ENCODE data around the gene SOAT2.

The SOAT2 gene, protein sequence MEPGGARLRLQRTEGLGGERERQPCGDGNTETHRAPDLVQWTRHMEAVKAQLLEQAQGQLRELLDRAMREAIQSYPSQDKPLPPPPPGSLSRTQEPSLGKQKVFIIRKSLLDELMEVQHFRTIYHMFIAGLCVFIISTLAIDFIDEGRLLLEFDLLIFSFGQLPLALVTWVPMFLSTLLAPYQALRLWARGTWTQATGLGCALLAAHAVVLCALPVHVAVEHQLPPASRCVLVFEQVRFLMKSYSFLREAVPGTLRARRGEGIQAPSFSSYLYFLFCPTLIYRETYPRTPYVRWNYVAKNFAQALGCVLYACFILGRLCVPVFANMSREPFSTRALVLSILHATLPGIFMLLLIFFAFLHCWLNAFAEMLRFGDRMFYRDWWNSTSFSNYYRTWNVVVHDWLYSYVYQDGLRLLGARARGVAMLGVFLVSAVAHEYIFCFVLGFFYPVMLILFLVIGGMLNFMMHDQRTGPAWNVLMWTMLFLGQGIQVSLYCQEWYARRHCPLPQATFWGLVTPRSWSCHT

GRCh38 chr12:53102883-53103807 lies at the start of gene SOAT2:
SOAT2 (plus strand) TSS chr12:53103486; CDS start chr12:53103578, 92 bp downstream.
- intact Hi-C loops (cut with DNase I), result loop anchor here (5.0 kb wide), 1 partner anchor 36 kb away; no protein-coding TSS in a partner anchor
- no peak for DNase-seq

DNA sequence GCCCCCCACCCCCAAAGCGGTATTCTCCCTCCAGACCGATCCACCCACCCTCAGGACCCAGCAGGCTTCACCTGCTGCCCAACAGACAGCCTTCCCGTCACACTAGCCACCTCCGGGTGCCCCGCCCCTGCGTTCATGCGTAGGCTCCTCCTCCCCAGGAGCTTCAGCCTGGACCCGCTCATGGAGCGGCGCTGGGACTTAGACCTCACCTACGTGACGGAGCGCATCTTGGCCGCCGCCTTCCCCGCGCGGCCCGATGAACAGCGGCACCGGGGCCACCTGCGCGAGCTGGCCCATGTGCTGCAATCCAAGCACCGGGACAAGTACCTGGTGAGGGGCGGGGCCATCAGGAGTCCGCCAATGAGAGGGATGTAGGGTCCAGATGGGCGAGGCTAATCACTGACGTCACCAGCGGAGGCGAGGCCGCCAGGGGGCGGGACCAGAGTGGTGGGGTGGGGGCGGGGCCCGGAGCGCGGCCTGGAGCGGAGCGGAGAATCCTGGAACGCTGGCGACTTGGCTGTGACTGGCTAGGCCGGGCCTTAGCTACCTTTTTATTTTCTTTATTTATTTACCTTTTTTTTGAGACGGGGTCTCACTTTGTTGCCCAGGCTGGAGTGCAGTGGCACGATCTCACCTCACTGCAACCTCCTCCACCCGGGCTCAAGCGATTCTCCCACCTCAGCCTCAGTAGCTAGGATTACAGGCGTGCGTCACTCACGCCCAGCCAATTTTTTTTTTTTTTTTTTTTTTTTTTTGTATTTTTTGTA lies 49.0 kb upstream of the SOAT2 start:
- intact Hi-C loops (cut with DNase I), result no loop called here
- peak; percentile 94 to 99 (median 98) for DNase-seq

GRCh38 chr12:53055471-53056266 lies 47.6 kb upstream of the SOAT2 start:
- DNase-seq, result peak in 7 of 42 donors; percentile 4 to 30 (median 15)
- intact Hi-C loops (cut with DNase I), result loop anchor here (5.0 kb wide), 1 partner anchor 42 kb away; the partner anchor contains the start of gene IGFBP6

GRCh38 chr12:53056296-53056695 lies 47.0 kb upstream of the SOAT2 start:
- intact Hi-C loops (cut with DNase I), result loop anchor here (5.0 kb wide), 1 partner anchor 41 kb away; the partner anchor contains the start of gene IGFBP6
- DNase-seq, result peak in 6 of 42 donors; percentile 9 to 39 (median 24)

- intact Hi-C loops (cut with DNase I), result loop anchor here (5.0 kb wide), 1 partner anchor 40 kb away; the partner anchor contains the start of gene IGFBP6
- DNase-seq, result peak in 3 of 42 donors; percentile 8 to 19 (median 12)
These were observed 46.4 kb upstream of the SOAT2 start for GRCh38 chr12:53056901-53057300.

GRCh38 chr12:53057816-53058500 lies 45.3 kb upstream of the SOAT2 start:
- intact Hi-C loops (cut with DNase I), result loop anchor here (5.0 kb wide), 1 partner anchor 39 kb away; the partner anchor contains the start of gene IGFBP6

GRCh38 chr12:53058674-53059433 lies 44.4 kb upstream of the SOAT2 start:
- DNase-seq, result peak in 6 of 42 donors; percentile 5 to 34 (median 15)

More at GRCh38 chr12:53057816-53058500, 45.3 kb upstream of the SOAT2 start:
- peak in 7 of 42 donors; percentile 4 to 36 (median 15) for DNase-seq

DNA sequence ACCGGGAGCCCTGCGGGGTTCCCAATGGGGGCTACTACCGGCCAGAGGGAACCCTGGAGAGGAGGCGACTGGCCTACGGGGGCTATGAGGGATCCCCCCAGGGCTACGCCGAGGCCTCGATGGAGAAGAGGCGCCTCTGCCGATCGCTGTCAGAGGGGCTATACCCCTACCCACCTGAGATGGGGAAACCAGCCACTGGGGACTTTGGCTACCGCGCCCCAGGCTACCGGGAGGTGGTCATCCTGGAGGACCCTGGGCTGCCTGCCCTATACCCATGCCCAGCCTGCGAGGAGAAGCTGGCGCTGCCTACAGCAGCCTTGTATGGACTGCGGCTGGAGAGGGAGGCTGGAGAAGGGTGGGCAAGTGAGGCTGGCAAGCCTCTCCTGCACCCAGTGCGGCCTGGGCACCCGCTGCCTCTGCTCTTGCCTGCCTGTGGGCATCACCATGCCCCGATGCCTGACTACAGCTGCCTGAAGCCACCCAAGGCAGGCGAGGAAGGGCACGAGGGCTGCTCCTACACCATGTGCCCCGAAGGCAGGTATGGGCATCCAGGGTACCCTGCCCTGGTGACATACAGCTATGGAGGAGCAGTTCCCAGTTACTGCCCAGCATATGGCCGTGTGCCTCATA lies 43.7 kb upstream of the SOAT2 start:
- intact Hi-C loops (cut with DNase I), result loop anchor here (5.0 kb wide), 1 partner anchor 38 kb away; the partner anchor contains the start of gene IGFBP6

More at GRCh38 chr12:53058674-53059433, 44.4 kb upstream of the SOAT2 start:
- intact Hi-C loops (cut with DNase I), result loop anchor here (5.0 kb wide), 1 partner anchor 38 kb away; the partner anchor contains the start of gene IGFBP6

DNA sequence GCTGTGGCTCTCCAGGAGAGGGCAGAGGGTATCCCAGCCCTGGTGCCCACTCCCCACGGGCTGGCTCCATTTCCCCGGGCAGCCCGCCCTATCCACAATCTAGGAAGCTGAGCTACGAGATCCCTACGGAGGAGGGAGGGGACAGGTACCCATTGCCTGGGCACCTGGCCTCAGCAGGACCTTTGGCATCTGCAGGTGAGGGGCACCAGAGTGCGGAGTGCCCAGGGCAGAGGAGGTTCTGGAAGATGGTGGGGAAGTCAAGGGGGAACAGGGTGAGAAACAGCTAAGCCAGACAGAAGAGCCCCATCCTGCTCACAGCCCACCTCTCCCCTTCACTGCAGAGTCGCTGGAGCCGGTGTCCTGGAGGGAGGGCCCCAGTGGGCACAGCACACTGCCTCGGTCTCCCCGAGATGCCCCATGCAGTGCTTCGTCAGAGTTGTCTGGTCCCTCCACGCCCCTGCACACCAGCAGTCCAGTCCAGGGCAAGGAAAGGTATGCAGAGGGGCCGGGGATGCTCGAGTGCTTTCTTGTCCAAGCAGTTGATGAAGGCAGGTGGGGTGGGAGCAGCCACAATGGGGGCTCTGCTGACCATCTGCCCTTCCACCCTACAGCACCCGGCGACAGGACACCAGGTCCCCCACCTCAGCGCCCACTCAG lies 43.1 kb upstream of the SOAT2 start:
- DNase-seq, result peak in 3 of 42 donors; percentile 4 to 22 (median 4)
- intact Hi-C loops (cut with DNase I), result no loop called here

More for the DNA sequence above, 43.7 kb upstream of the SOAT2 start:
- DNase-seq, result peak in 6 of 42 donors; percentile 5 to 38 (median 12)

DNA sequence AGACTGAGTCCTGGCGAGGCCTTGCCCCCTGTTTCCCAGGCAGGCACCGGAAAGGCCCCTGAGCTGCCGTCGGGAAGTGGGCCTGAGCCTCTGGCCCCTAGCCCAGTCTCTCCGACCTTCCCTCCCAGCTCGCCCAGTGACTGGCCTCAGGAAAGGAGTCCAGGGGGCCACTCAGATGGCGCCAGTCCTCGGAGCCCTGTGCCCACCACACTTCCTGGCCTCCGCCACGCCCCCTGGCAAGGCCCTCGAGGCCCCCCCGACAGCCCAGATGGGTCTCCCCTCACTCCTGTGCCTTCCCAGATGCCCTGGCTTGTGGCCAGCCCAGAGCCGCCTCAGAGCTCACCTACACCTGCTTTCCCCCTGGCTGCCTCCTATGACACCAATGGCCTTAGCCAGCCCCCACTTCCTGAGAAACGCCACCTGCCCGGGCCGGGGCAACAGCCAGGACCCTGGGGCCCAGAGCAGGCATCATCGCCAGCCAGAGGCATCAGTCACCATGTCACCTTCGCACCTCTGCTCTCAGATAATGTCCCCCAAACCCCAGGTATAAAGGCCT lies 42.5 kb upstream of the SOAT2 start:
- DNase-seq, result peak in 9 of 42 donors; percentile 2 to 42 (median 16)

DNA sequence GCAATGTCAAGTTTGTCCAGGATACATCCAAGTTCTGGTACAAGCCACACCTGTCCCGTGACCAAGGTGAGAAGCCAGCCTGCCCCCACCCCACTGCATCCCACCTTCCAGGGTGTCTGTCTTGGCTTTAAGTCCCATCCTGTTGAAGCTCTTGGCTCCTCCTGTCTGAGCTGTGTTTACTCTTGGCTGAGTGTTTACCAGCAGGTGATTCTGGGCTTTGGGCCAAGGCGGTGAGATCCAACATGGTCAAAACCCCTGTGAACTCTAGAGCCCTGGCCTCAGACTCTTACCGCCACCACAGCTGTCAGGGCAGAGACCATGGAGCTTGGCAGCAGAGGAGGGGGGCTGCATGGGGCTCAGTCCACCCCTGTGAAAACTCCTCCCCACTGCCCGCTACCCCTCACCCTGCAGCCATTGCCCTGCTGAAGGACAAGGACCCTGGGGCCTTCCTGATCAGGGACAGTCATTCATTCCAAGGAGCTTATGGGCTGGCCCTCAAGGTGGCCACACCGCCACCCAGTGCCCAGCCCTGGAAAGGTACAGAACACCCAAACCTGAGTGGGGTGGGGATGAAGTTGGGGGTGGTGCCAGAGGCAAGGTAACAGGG lies 41.8 kb upstream of the SOAT2 start:
- peak in 7 of 42 donors; percentile 4 to 43 (median 30) for DNase-seq
- intact Hi-C loops (cut with DNase I), result no loop called here

More for the DNA sequence above, 42.5 kb upstream of the SOAT2 start:
- intact Hi-C loops (cut with DNase I), result no loop called here

GRCh38 chr12:53062011-53062961 lies 41.0 kb upstream of the SOAT2 start:
- peak in 6 of 42 donors; percentile 5 to 42 (median 20) for DNase-seq

More at GRCh38 chr12:53062011-53062961, 41.0 kb upstream of the SOAT2 start:
- intact Hi-C loops (cut with DNase I), result no loop called here
